BLaER1 treated with 17β-estradiol and CSF1 and Interleukin-3, amounts not matched to agents 10 nM and 100 nM (cell line): ENCODE results near the gene CD2.

Experiments used
- H3K27ac ChIP-seq, 11 experiments: shearing (Covaris generic); formaldehyde crosslinking; 2 replicates each; pipeline ENCODE4 v1.8.1; 2022
- H3K27me3 ChIP-seq, 11 experiments: shearing (Covaris generic); formaldehyde crosslinking; 2 replicates each; pipeline ENCODE4 v1.8.1; 2022
- H3K36me3 ChIP-seq, 11 experiments: shearing (Covaris generic); formaldehyde crosslinking; 2 replicates each; pipeline ENCODE4 v1.8.1; 2022
- H3K4me1 ChIP-seq, 10 experiments: shearing (Covaris generic); formaldehyde crosslinking; 2 replicates each; pipeline ENCODE4 v1.8.1; 2022
- H3K4me2 ChIP-seq, 11 experiments: shearing (Covaris generic); formaldehyde crosslinking; 2 replicates each; pipeline ENCODE4 v1.8.1; 2022
- H3K4me3 ChIP-seq, 10 experiments: shearing (Covaris generic); formaldehyde crosslinking; 2 replicates each; pipeline ENCODE4 v1.8.1; 2022
- H3K9ac ChIP-seq, 11 experiments: shearing (Covaris generic); formaldehyde crosslinking; 2 replicates each; pipeline ENCODE4 v1.8.1; 2022
- H3K9me3 ChIP-seq, 11 experiments: shearing (Covaris generic); formaldehyde crosslinking; replicated peaks in 1 of 11; 2 replicates each; pipeline ENCODE4 v1.8.1; 2022
- H4K20me1 ChIP-seq, 11 experiments: shearing (Covaris generic); formaldehyde crosslinking; 2 replicates each; pipeline ENCODE4 v1.8.1; 2022
- Cebpa-rat ChIP-seq, 11 experiments: shearing (Covaris generic); IDR thresholded peaks; 2 replicates each; pipeline ENCODE4 v1.8.1; 2022

The CD2 gene

GRCh38 chr1:116766616-116767469 lies 12.6 kb downstream of the CD2 start:
- peaks cover 24 to 44% (median 36%) of the 10 kb centered on the region in 10 experiments for H3K4me1 ChIP-seq
- TF ChIP-seq Cebpa-rat (IDR thresholded peaks at IDR 0.05) = no peak
- H3K27ac ChIP-seq = no peak overlapping the region
- H3K27me3 ChIP-seq = peaks cover 0 to 25% (median 0%) of the 10 kb centered on the region in 11 experiments; a peak in 5 of 22 replicates
- no peak overlapping the region for H3K4me3 ChIP-seq
- no peak overlapping the region for H3K9ac ChIP-seq
- H3K36me3 ChIP-seq = peaks cover 0 to 7% (median 0%) of the 10 kb centered on the region in 11 experiments; a peak in 2 of 22 replicates
- H4K20me1 ChIP-seq = no peaks in the 10 kb centered on the region
- peak overlapping the region in 6 of 11 experiments; percentile 67 to 91 (median 82); a peak in 7 of 22 replicates for H3K4me2 ChIP-seq
- peaks cover 8 to 24% (median 17%) of the 10 kb centered on the region in 11 experiments; a peak in 18 of 22 replicates for H3K9me3 ChIP-seq

- H3K4me1 ChIP-seq = peaks cover 24 to 44% (median 36%) of the 10 kb centered on the region in 10 experiments
- no peak for TF ChIP-seq Cebpa-rat (IDR thresholded peaks at IDR 0.05)
- H4K20me1 ChIP-seq = no peaks in the 10 kb centered on the region
- H3K27me3 ChIP-seq = peaks cover 0 to 25% (median 0%) of the 10 kb centered on the region in 11 experiments; a peak in 5 of 22 replicates
- no peak overlapping the region for H3K4me3 ChIP-seq
- H3K9me3 ChIP-seq = peaks cover 8 to 23% (median 17%) of the 10 kb centered on the region in 11 experiments; a peak in 18 of 22 replicates
- H3K36me3 ChIP-seq = peaks cover 0 to 7% (median 0%) of the 10 kb centered on the region in 11 experiments; a peak in 2 of 22 replicates
- H3K4me2 ChIP-seq = peak overlapping the region in 9 of 11 experiments; percentile 66 to 91 (median 76); a peak in 17 of 22 replicates
- no peak overlapping the region for H3K9ac ChIP-seq
- H3K27ac ChIP-seq = no peak overlapping the region
These were observed 13.7 kb downstream of the CD2 start for GRCh38 chr1:116767782-116768382.

GRCh38 chr1:116768416-116769103 lies 14.3 kb downstream of the CD2 start:
- no peak overlapping the region for H3K4me3 ChIP-seq
- peaks cover 11 to 28% (median 18%) of the 10 kb centered on the region in 11 experiments; a peak in 18 of 22 replicates for H3K9me3 ChIP-seq
- peak overlapping the region in 1 of 11 experiments; percentile 37; a peak in 1 of 22 replicates for H3K9ac ChIP-seq
- H3K4me2 ChIP-seq = peak overlapping the region; percentile 66 to 91 (median 76)
- peaks cover 24 to 44% (median 36%) of the 10 kb centered on the region in 10 experiments for H3K4me1 ChIP-seq
- TF ChIP-seq Cebpa-rat (IDR thresholded peaks at IDR 0.05) = no peak
- H3K27me3 ChIP-seq = peaks cover 0 to 25% (median 0%) of the 10 kb centered on the region in 11 experiments; a peak in 5 of 22 replicates
- H4K20me1 ChIP-seq = no peaks in the 10 kb centered on the region
- peaks cover 0 to 7% (median 0%) of the 10 kb centered on the region in 11 experiments; a peak in 2 of 22 replicates for H3K36me3 ChIP-seq
- H3K27ac ChIP-seq = peak overlapping the region in 1 of 11 experiments; percentile 52; a peak in 1 of 22 replicates

- Histone ChIP-seq H3K4me2 (peak overlapping the region; percentile 66 to 91 (median 76)), H3K4me1 (peaks cover 24 to 44% (median 36%) of the 10 kb centered on the region in 10 experiments), H3K27me3 (peaks cover 0 to 25% (median 0%) of the 10 kb centered on the region in 11 experiments; a peak in 5 of 22 replicates), H3K4me3 (peak overlapping the region in 2 of 10 experiments; percentile 4 to 24; a peak in 2 of 20 replicates), H3K9me3 (peaks cover 17 to 33% (median 22%) of the 10 kb centered on the region in 11 experiments; a peak in 21 of 22 replicates), H3K36me3 (peaks cover 0 to 7% (median 0%) of the 10 kb centered on the region in 11 experiments; a peak in 2 of 22 replicates), H3K9ac (peak overlapping the region in 2 of 11 experiments; percentile 7 to 37; a peak in 3 of 22 replicates), H3K27ac (peak overlapping the region in 1 of 11 experiments; percentile 52; a peak in 2 of 22 replicates), H4K20me1 (no peaks in the 10 kb centered on the region)
- TF ChIP-seq Cebpa-rat (IDR thresholded peaks at IDR 0.05) = no peak
These were observed 14.8 kb downstream of the CD2 start for GRCh38 chr1:116769104-116769452.

- Histone ChIP-seq H3K4me3 (peak overlapping the region in 3 of 10 experiments; percentile 4 to 24 (median 17); a peak in 2 of 20 replicates), H4K20me1 (no peaks in the 10 kb centered on the region), H3K4me1 (peaks cover 24 to 44% (median 36%) of the 10 kb centered on the region in 10 experiments), H3K27me3 (peaks cover 0 to 25% (median 0%) of the 10 kb centered on the region in 11 experiments; a peak in 5 of 22 replicates), H3K9ac (peak overlapping the region in 1 of 11 experiments; percentile 37; a peak in 1 of 22 replicates), H3K27ac (peak overlapping the region in 1 of 11 experiments; percentile 52; a peak in 2 of 22 replicates), H3K9me3 (peaks cover 21 to 38% (median 26%) of the 10 kb centered on the region in 11 experiments), H3K36me3 (peaks cover 0 to 7% (median 0%) of the 10 kb centered on the region in 11 experiments; a peak in 2 of 22 replicates), H3K4me2 (peak overlapping the region; percentile 66 to 91 (median 76))
- TF ChIP-seq Cebpa-rat (IDR thresholded peaks at IDR 0.05) = no peak
These were observed 15.3 kb downstream of the CD2 start for GRCh38 chr1:116769561-116769977.

- Histone ChIP-seq H3K27ac (no peak overlapping the region), H4K20me1 (no peaks in the 10 kb centered on the region), H3K9me3 (peaks cover 25 to 42% (median 30%) of the 10 kb centered on the region in 11 experiments), H3K36me3 (peaks cover 0 to 7% (median 0%) of the 10 kb centered on the region in 11 experiments; a peak in 3 of 22 replicates), H3K9ac (no peak overlapping the region), H3K27me3 (peaks cover 0 to 25% (median 0%) of the 10 kb centered on the region in 11 experiments; a peak in 5 of 22 replicates), H3K4me3 (0 out of 20 replicates have a peak overlapping the region, but pooled peaks of 1 of the 10 experiments have one; percentile 17), H3K4me1 (peaks cover 24 to 44% (median 36%) of the 10 kb centered on the region in 10 experiments), H3K4me2 (peak overlapping the region; percentile 66 to 91 (median 76))
- no peak for TF ChIP-seq Cebpa-rat (IDR thresholded peaks at IDR 0.05)
These were observed 15.8 kb downstream of the CD2 start for GRCh38 chr1:116769994-116770393.

GRCh38 chr1:116770625-116771024 lies 16.4 kb downstream of the CD2 start:
- Histone ChIP-seq H3K4me3 (no peak overlapping the region), H3K27me3 (peaks cover 0 to 25% (median 0%) of the 10 kb centered on the region in 11 experiments; a peak in 5 of 22 replicates), H3K4me1 (peaks cover 24 to 44% (median 36%) of the 10 kb centered on the region in 10 experiments), H3K36me3 (peaks cover 0 to 7% (median 0%) of the 10 kb centered on the region in 11 experiments; a peak in 1 of 22 replicates), H3K9me3 (peaks cover 25 to 42% (median 33%) of the 10 kb centered on the region in 11 experiments), H3K9ac (no peak overlapping the region), H3K27ac (no peak overlapping the region), H4K20me1 (no peaks in the 10 kb centered on the region), H3K4me2 (peak overlapping the region; percentile 66 to 91 (median 76))
- TF ChIP-seq Cebpa-rat (IDR thresholded peaks at IDR 0.05) = no peak
